H1 (cell line): ENCODE measurements around the gene MAGIX. TPM values are rescaled to one million over a fixed set of nuclear protein-coding genes. Genes with fewer than 3 reads are reported as not detected.

ENCODE experiments used
- CHD7 ChIP-seq: fragments of 300-600 bp; sonication (generic); IDR thresholded peaks from 2 replicates; pipeline ENCODE4 v1.7.1; 2012; ENCODE audit warnings: low read length, moderate library complexity, mild to moderate bottlenecking, inconsistent platforms; ENCODE audit not compliant: insufficient replicate concordance
- EGR1 ChIP-seq: IDR thresholded peaks from 2 replicates; pipeline ENCODE4 v1.6.1; 2011; ENCODE audit warnings: low read depth, low read length, borderline replicate concordance
- HDAC2 ChIP-seq, 2 experiments: fragments of 300-600 bp in 1 of 2; sonication (generic) in 1 of 2; IDR thresholded peaks; 2 replicates each; pipeline ENCODE4 v1.6.1; 2011 to 2012; ENCODE audit warnings: low read depth in 2 of 2, low read length in 2 of 2, mild to moderate bottlenecking in 2 of 2, moderate library complexity in 2 of 2, borderline replicate concordance in 1 of 2, inconsistent platforms in 1 of 2
- MAFK ChIP-seq: IDR thresholded peaks from 2 replicates; pipeline ENCODE4 v1.6.1; 2012; ENCODE audit warnings: low read depth, mild to moderate bottlenecking, improper control_type of control experiment, low read length
- POLR2A ChIP-seq, 2 experiments: IDR thresholded peaks; 1 replicate in 1 of 2; 2 replicates in 1 of 2; pipeline ENCODE4 v1.6.1; 2011; ENCODE audit warnings: low read depth in 2 of 2, low read length in 2 of 2, mild to moderate bottlenecking in 2 of 2; ENCODE audit errors: control extremely low read depth in 1 of 2
- POU5F1 ChIP-seq: IDR thresholded peaks from 2 replicates; pipeline ENCODE4 v1.6.1; 2011; ENCODE audit warnings: low read depth, mild to moderate bottlenecking, low read length, moderate library complexity
- RFX5 ChIP-seq: IDR thresholded peaks from 2 replicates; pipeline ENCODE4 v1.6.1; 2011; ENCODE audit warnings: low read depth, low read length, improper control_type of control experiment, borderline replicate concordance
- SP2 ChIP-seq: IDR thresholded peaks from 2 replicates; pipeline ENCODE4 v1.6.1; 2012; ENCODE audit warnings: mild to moderate bottlenecking, low read length, inconsistent platforms
- SUZ12 ChIP-seq: fragments of 200-600 bp; sonication (generic); IDR thresholded peaks from 2 replicates; pipeline ENCODE4 v1.6.1; 2012; ENCODE audit warnings: mild to moderate bottlenecking, inconsistent platforms, low read length, moderate library complexity, mixed read lengths
- YY1 ChIP-seq: IDR thresholded peaks from 2 replicates; pipeline ENCODE4 v1.6.1; 2011; ENCODE audit warnings: low read depth, mild to moderate bottlenecking, low read length
- polyA plus RNA-seq, 7 experiments: library from polyadenylated mRNA; depleted of rRNA in 3 of 7; stranded (reverse) in 5 of 7; unstranded in 2 of 7; fragments of >200 nt in 5 of 7; fragments of 200-250 nt in 2 of 7; gene quantifications; 1 replicate in 5 of 7; 2 replicates in 1 of 7; 4 replicates in 1 of 7; pipeline versions ENCODE4 v1.2.1 to v1.2.3, GENCODE V29; 2011 to 2013; ENCODE audit warnings: missing spikeins in 2 of 7, mixed read lengths in 2 of 7
- total RNA-seq: library from RNA; stranded (reverse); fragmentation: NEBNext Ultra II Directional; extraction: Animal tissue kit (Norgen Biotek cat#: 25700); gene quantifications from 2 replicates; pipeline ENCODE4 v1.2.1, GENCODE V29; 2021

MAGIX gene
- total and polyA plus RNA-seq, 2 of the 8 experiments (the other 6 are each of a cell fraction or from before 2014, with no cell fraction given), result 0.37 to 1.1 TPM

- TF ChIP-seq EGR1 (no peak), HDAC2 (IDR thresholded peaks at IDR 0.05; ENCODE audit: borderline replicate concordance in 1 of 2, low read depth in 2 of 2, low read length in 2 of 2) (no peak), POLR2A (IDR thresholded peaks at IDR 0.05; ENCODE audit: control extremely low read depth in 1 of 2, low read depth in 2 of 2, low read length in 2 of 2) (no peak), SP2 (no peak), SUZ12 (no peak), CHD7 (no peak), YY1 (no peak), POU5F1 (no peak), RFX5 (no peak), MAFK (no peak)
Measured at GRCh38 chrX:49165901-49166881, 3.6 kb downstream of the MAGIX start (continued).
